HG02571 (cell line): Measurements from ENCODE around the gene JAKMIP1.

Experiments
- ATAC-seq: cut with Tn5 transposase; IDR thresholded peaks from one replicate; pipeline ENCODE4 v1.9.1; 2021; ENCODE audit warnings: mild to moderate bottlenecking, moderate library complexity; ENCODE audit not compliant: unreplicated experiment

The JAKMIP1 gene

GRCh38 chr4:6204871-6205566, 4.7 kb upstream of the JAKMIP1 start:
- no peak for ATAC-seq

- no peak for ATAC-seq
Measured at GRCh38 chr4:6204098-6204497, 3.7 kb upstream of the JAKMIP1 start.

- no peak for ATAC-seq
Measured at GRCh38 chr4:6201580-6202091, 1.3 kb upstream of the JAKMIP1 start.

GRCh38 chr4:6200922-6201362, 593 bp upstream of the JAKMIP1 start:
- ATAC-seq, result no peak

- ATAC-seq, result no peak
Measured at GRCh38 chr4:6199422-6199921, 877 bp downstream of the JAKMIP1 start.

GRCh38 chr4:6198768-6199421, 1.5 kb downstream of the JAKMIP1 start:
- no peak for ATAC-seq

GRCh38 chr4:6198278-6198677, 2.1 kb downstream of the JAKMIP1 start:
- ATAC-seq, result no peak

- no peak for ATAC-seq
Measured at GRCh38 chr4:6197433-6198174, 2.7 kb downstream of the JAKMIP1 start.

- no peak for ATAC-seq
Measured at GRCh38 chr4:6196871-6197270, 3.5 kb downstream of the JAKMIP1 start.

- no peak for ATAC-seq
Measured at GRCh38 chr4:6196324-6196723, 4.0 kb downstream of the JAKMIP1 start.

- ATAC-seq, result no peak
Measured at GRCh38 chr4:6195602-6196319, 4.6 kb downstream of the JAKMIP1 start.

GRCh38 chr4:6194458-6195195, 5.7 kb downstream of the JAKMIP1 start:
- no peak for ATAC-seq

GRCh38 chr4:6193399-6193798, 7.0 kb downstream of the JAKMIP1 start:
- no peak for ATAC-seq

GRCh38 chr4:6192245-6192644, 8.1 kb downstream of the JAKMIP1 start:
- no peak for ATAC-seq

GRCh38 chr4:6191448-6192130, 8.8 kb downstream of the JAKMIP1 start:
- ATAC-seq, result no peak

GRCh38 chr4:6190486-6190885, 9.9 kb downstream of the JAKMIP1 start:
- ATAC-seq, result no peak

- ATAC-seq, result no peak
Measured at GRCh38 chr4:6189511-6189910, 10.8 kb downstream of the JAKMIP1 start.

- ATAC-seq, result no peak
Measured at GRCh38 chr4:6188687-6189305, 11.6 kb downstream of the JAKMIP1 start.

- ATAC-seq, result no peak
Measured at GRCh38 chr4:6184169-6184568, 16.2 kb downstream of the JAKMIP1 start.
